H54 (cell line): ENCODE data around the gene SLC9A3.

Source experiments
- DNase-seq: peaks from one replicate; pipeline ENCODE4 v3.0.0; 2011; ENCODE audit warnings: low spot score, mixed read lengths; ENCODE audit not compliant: insufficient read length
- FAIRE-seq: peaks from 3 replicates; lab custom pipeline; 2011; peaks lifted over from hg19 to GRCh38; lab: Jason Lieb, UNC
- POLR2A ChIP-seq: IDR thresholded peaks from 2 replicates; pipeline ENCODE4 v1.6.1; 2011; ENCODE audit warnings: low read depth, mild to moderate bottlenecking, low read length

Gene SLC9A3

GRCh38 chr5:538801-539468 is 14.7 kb upstream of the SLC9A3 start:
- FAIRE-seq, result no peak
- no peak for DNase-seq
- no peak for TF ChIP-seq POLR2A

- FAIRE-seq (no peak), DNase-seq (no peak)
- TF ChIP-seq POLR2A, result no peak
Measured at GRCh38 chr5:538271-538771, 14.1 kb upstream of the SLC9A3 start.

DNA sequence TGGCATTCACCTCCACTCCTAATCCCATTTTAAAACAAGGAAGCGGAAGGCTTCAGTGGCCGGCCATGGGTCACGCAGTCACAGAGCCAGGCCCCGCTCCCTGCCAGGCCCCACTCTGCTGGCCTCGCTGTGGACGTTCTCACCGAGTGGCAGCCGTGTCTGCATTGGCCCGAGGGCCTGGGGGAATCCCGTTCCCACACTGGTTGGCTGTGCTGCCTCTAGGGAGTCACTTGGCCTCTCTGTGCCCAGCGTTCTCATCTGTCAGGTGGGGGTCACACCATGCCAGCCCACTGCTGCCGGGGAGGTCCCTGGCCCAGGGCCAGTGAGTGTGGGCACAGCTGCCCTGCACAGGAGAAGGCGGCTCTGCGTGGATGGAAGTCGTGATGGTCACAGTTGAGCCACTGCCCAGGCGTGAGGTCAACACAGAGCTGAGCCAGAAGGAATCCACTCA is 13.4 kb upstream of the SLC9A3 start:
- no peak for DNase-seq
- FAIRE-seq, result no peak
- TF ChIP-seq POLR2A, result no peak

GRCh38 chr5:537098-537497 is 12.8 kb upstream of the SLC9A3 start:
- FAIRE-seq (no peak), DNase-seq (no peak)
- TF ChIP-seq POLR2A, result no peak

DNA sequence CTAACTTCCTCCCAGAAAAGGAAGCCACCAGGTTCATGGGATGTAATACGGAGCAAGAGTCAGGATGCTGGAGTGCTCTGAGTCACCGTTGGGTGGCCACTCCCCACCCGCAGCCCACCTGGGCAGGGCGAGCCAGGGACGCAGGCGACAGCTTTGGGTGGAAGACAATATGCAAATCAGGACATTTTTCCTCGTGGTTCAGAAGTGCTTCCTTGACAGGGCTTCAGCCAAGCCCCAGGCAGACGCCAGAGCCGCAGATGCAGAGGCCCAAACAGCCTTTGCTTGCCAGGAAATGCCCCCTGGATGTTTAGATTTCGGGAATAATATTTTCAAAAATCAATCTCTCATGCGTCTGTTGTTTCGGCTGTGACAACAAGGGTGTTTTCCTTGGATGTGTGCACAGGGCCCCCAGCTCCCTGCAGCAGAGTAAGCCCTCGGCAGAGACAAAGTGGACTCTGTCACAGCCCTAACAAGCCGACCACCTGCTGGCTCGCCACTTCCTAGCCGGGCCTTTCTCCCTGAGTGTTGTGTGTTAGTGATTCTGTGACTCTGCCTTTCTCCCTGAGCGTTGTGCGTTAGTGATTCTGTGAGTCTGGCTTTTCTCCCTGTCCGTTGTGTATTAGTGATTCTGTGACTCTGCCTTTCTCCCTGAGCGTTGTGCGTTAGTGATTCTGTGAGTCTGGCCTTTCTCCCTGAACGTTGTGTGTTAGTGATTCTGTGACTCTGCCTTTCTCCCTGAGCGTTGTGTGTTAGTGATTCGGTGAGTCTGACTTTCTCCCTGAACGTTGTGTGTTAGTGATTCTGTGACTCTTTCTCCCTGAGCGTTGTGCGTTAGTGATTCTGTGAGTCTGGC is 11.8 kb upstream of the SLC9A3 start:
- FAIRE-seq, result no peak
- no peak for TF ChIP-seq POLR2A
- no peak for DNase-seq

DNA sequence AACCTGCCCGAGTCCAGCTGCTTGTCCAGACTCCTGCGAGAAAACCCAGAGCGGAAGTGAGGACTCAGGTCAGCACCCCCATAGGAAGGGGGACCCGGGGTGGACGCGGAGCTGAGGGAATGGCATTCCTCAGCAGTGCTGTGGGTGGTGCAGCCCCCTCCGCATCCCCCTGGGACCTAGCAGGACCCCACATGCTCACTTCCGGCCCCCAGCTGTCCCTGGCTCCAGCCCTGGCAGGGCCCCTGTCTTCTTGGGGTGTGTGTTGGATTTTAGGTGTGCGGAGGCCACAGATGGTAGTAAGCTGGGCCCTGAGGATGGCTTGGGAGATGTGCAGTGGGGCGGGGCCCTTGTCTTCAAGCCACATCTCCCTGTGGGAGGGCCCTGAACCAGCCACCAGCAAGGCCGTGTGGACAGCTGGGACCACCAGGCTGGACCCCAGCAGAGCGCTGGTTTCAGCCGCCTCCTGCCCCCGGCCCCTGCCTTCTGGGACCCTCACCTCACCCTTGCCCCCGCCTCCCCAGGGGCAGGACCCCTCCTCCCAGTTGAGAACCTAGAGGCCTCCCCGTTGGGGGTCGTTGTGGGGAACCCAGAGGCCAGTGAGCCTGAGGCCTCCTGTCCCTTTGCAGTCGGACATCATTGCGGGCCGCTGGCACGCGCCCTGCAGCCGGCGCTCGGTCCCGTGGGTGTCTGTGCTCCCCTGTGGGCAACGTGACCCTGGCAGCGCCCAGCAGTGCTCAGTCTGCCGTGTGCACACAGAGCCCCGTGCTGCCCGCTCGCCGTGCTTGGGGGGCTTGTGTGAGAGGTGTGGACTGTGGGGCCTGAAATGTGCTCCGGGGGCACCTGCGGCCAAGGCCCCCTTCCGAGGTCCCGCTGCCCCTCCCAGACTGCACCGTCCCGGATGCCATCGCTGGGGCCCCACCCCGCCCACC is 10.8 kb upstream of the SLC9A3 start:
- FAIRE-seq (no peak), DNase-seq (no peak)
- no peak for TF ChIP-seq POLR2A

DNA sequence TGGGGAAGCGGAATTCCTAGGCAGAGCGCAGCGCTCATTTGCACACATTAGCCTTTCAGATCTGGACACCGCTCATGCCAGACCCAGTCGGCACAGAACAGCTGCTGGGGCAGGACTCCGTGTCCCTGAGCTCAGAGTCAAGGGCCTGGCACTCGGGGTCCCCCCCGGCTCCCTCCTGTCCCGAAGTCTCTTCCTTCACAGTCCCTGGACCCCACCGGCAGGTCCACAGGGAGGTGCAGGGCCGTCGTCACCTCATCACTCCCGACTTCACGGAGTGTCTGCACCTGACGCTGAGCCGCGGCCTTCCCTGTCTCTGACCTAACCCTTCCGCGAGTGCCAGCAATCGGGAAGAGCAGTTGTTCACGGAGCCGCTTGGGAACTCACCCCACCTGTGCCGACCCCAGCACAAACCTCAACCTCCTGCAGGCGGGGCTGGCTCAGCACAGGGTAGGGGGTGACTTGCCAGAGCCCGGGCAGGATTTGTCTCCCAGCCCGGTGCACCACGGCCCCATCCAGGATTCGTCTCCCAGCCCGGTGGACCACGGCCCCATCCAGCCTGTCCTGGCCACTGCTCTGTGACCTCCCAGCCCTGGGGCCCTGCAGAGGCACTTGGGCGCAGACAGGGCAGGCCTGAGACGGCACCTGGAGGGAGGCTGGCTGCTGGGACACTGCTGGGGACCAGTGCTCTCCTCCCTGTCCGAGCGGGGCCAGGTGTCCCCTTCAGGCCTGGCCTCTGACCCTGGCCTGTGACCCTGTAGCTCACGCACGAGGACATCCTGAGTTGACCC is 9.9 kb upstream of the SLC9A3 start:
- no peak for TF ChIP-seq POLR2A
- FAIRE-seq (no peak), DNase-seq (no peak)

DNA sequence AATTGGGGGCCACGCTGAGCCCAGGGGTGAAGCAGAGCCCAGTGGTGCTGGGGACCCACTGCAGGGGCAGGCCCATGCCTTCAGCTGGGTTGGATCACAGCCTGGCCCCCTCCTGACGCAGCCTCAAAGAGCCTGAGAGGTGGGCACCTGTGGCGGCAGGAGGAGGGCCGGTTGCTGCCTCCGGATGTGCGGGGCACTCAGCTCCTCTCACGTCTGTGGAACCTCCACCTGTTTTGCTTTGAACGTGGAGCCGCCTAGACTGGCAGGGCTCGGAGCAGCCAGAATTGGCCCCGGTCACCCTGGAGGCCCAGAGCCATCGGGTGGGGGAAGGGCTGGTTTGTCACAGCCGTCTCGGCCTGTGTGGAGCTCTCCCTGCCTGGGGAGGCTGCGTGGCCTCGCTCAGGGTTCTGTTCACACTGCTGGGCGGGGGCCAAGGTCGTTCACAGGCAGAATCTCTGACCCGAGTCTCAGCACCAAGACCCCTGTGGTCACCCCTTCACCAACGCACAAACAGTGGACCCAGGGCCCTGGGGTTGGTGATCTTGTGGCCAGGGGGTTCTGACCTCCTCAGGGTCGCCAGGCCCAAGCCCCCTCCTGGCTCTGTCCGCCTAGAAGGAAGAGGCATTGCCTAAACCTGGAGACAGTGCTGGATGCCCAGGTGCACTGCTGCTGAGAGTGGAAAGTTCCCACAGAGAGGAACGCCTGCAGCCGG is 9.2 kb upstream of the SLC9A3 start:
- DNase-seq (no peak), FAIRE-seq (no peak)
- no peak for TF ChIP-seq POLR2A

- TF ChIP-seq POLR2A, result no peak
- FAIRE-seq (no peak), DNase-seq (no peak)
Measured at GRCh38 chr5:532521-533242, 8.4 kb upstream of the SLC9A3 start.

DNA sequence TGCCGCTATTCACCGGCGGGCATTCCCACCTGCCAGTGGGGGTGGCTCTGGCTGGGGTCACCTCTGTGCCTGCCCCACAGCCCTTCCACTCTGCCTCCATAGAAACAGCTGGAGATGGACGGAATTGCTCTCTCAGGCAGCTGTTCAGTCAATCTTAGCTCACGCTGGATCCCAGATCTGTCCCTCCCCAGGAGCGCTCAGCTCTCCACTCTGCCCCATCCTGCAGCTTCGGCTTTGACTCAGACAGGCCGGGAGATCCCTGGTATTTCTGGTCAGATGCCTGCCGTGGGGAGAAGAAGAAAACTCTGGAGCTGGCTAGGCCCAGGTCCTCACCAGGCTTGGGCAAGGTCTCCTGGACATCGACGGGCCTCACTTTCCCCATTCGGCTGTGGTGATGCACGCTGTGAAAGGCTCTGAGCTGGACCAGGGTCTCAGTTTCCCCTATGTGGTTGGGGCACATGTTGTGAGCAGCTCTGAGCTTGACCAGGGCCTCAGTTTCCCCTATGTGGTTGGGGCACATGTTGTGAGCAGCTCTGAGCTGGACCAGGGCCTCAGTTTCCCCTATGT is 7.6 kb upstream of the SLC9A3 start:
- DNase-seq (no peak), FAIRE-seq (no peak)
- no peak for TF ChIP-seq POLR2A

DNA sequence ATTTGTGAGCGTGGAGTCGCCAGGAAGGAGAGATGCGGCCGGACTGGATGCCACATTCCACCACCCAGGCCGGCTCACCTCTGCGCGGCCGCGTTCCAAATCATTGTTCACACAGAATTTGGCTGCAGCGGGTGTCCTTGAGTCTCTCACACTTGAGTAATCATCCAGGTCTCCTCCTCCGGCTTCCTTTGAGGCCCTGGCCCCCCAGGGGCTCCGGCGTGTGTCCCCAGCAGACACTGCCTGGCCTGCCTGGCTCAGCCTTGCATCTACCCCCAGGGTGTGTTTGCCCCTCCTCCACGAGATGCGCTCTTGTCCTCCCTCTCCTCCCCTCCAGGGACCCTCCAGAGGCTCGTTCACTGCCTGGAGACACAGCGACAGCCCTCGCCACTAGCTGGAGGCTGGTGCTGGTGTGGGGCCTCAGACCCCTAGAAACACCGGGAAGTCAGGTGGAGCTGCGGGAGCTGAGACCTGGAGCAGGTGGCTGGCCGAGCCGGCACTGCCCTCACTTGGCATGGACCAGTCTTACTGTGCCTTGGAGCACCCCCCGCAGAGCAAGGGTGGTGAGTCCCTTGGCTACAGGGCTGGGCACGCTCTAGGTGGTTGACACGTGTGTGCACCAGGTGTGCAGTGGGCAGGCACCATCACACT is 7.0 kb upstream of the SLC9A3 start:
- FAIRE-seq (no peak), DNase-seq (no peak)
- no peak for TF ChIP-seq POLR2A
